Right lobe of liver (tissue), 6 donors: Measurements from ENCODE around the gene NR2E3. TPM values are rescaled to one million over a fixed set of nuclear protein-coding genes. Genes with fewer than 3 reads are reported as not detected.

Experiments used
- ATAC-seq, 4 donors: fragments of 200-7000 bp; cut with Tn5 transposase; one replicate each; pipeline ENCODE4 v1.9.1; 2020; ENCODE audit warnings: mild to moderate bottlenecking in 4 of 4, moderate library complexity in 4 of 4
- DNase-seq, 3 donors: peaks; one replicate each; pipeline ENCODE4 v3.0.0-alpha.2; 2020
- H3K27ac ChIP-seq, 3 donors: fragments of 200-600 bp; one replicate each; pipeline ENCODE4 v1.8.0; 2022
- H3K27me3 ChIP-seq, 2 donors: fragments of 200-600 bp; one replicate each; pipeline ENCODE4 v1.8.0; 2022
- H3K36me3 ChIP-seq, 4 donors: fragments of 200-600 bp; sonication (generic) in 1 of 4; one replicate each; pipeline versions ENCODE4 v1.5.1 to v1.8.0; 2017 to 2022; ENCODE audit warnings: control low read depth in 1 of 4
- H3K4me1 ChIP-seq, 4 donors: fragments of 200-600 bp; sonication (generic) in 1 of 4; one replicate each; pipeline versions ENCODE4 v1.5.1 to v1.8.0; 2017 to 2022; ENCODE audit warnings: control low read depth in 1 of 4
- H3K4me3 ChIP-seq, 3 donors: fragments of 200-600 bp; one replicate each; pipeline ENCODE4 v1.8.0; 2022
- H3K9me3 ChIP-seq, 4 donors: fragments of 200-600 bp; sonication (generic) in 1 of 4; one replicate each; pipeline versions ENCODE4 v1.5.1 to v1.8.0; 2017 to 2022; ENCODE audit warnings: control low read depth in 1 of 4
- CTCF ChIP-seq, 4 donors: fragments of 200-600 bp in 3 of 4; fragments of 450-650 bp in 1 of 4; IDR thresholded peaks; one replicate each; pipeline versions ENCODE4 v1.5.1 to v1.8.0; 2016 to 2022; ENCODE audit warnings: antibody characterized with exemption in 4 of 4, mild to moderate bottlenecking in 2 of 4
- POLR2A ChIP-seq: fragments of 450-650 bp; IDR thresholded peaks from one replicate; pipeline ENCODE4 v1.6.1; 2017; ENCODE audit warnings: antibody characterized with exemption, mild to moderate bottlenecking
- WGBS: methylation state at CpG from one replicate; pipeline ENCODE4 v1.1.6; 2018; ENCODE audit warnings: low coverage, low lambda C conversion rate; ENCODE audit not compliant: insufficient coverage; ENCODE audit errors: missing lambda C conversion rate; 5-methylcytosine and 5-hydroxymethylcytosine counted together
- intact Hi-C, 2 donors: fragments of 100-400 bp; cut with DNase I; formaldehyde crosslinking; loops; one replicate each; pipeline versions ENCODE4 v1.11.2 to v1.14.1; 2022
- total RNA-seq, 6 experiments: library from RNA; depleted of rRNA in 2 of 6; stranded (reverse); fragments of >200 nt in 2 of 6; fragmentation: NEBNext Ultra II Directional in 3 of 6; extraction: Animal tissue kit (Norgen Biotek cat#: 25700) in 3 of 6; gene quantifications; one replicate each; pipeline versions ENCODE4 v1.1.0 to v1.2.4, GENCODE V29; 2016 to 2023
- donor health status: DM: no; HTN: yes; CAD: no.
- donor health status: DM: no; HTN: no; CAD: no.
- donor health status: DM: no; HTN: no; CAD: no.
- donor health status: DM: no; HTN: yes; CAD: no.
- donor health status: DM: no; HTN: yes; CAD: no.

The NR2E3 gene
- total RNA-seq, 6 experiments from 2014 or later = 0.11 to 0.51 TPM; not detected in 4

DNA sequence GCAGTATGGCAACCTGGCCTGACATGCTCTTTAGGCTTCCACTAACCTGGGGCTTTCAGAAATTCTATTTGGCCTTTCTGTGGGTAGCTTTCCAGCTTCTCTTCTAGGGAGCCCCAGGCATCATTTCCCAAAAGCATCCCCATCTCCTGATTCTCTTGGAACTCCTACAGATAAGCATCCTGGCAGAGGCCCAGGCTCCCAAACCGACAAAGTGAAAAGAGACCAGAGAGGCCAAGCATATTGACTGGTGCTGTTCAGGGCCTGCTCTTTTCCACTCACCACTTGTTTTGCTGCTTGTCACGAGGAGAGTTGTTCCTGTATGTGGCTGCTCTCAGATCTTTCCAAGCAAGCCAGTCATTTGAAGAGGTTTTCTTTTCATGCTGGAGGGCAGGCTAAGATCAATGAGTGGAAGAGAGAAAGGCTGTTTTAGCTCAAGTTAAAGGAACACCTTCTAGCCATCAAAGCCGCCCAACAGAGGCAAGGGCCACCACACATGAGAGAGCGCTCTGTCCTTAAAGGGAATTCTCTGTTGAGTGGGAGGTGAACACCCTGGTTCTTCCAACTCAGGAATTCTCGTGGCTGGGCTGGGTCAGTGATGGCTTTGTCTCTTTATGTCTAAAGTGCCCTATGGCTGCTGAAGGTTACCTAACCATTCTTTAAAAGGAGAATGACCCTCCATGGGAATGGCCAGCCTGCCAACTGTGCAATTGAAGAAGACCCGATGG, 31.1 kb upstream of the NR2E3 start:
- Histone ChIP-seq H3K4me1 (peaks cover 0 to 10% (median 1%) of the 10 kb centered on the region in 4 donors), H3K9me3 (no peaks in the 10 kb centered on the region), H3K27ac (no peak overlapping the region), H3K4me3 (no peak overlapping the region), H3K36me3 (no peaks in the 10 kb centered on the region), H3K27me3 (no peaks in the 10 kb centered on the region)
- no peak for TF ChIP-seq POLR2A
- no peak for TF ChIP-seq CTCF (IDR thresholded peaks at IDR 0.05)
- WGBS = 85% methylated on average over 4 of the region's 6 CpGs
- DNase-seq = no peak
- ATAC-seq = no peak
- intact Hi-C loops = no loop called here

DNA sequence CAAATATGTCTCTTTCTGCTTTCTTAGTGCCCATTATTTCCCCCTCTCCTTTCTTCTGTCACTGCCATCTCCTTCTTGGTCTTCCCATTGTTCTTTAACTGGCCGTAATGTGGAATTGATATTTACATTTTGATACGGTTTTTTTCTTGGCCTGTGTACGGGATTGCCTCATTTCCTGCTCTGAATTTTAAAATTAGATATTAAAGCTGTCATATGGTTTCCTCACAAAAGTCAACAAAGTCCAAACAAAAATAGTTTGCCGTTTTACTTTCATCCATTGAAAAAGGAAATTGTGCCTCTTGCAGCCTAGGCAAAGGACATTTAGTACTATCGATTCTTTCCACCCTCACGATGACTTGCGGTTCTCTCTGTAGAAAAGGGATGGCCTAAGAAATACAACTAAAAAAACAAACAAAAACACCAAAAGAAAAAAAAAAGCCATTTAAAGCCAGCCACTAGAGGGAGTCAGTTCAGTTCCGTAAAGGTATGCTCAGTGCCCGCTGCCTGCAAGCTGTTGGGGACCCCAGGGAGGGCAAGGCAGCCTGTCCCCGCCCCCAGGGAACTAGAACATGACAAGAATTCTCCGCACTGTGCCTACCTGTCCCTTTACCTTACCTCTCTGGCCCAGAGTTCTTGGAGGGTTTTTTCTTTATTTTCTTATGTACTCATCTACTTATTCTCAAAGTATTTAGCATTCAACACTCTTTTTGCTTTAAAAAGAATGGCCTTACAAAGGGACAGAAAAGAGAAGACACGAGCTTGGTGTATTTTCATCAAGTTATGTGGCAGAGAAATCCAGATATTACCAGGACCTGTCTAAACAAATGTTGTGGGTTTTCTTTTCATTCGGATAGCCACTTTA, 30.0 kb upstream of the NR2E3 start:
- WGBS = 12% methylated on average over 13 of the region's 13 CpGs

DNA sequence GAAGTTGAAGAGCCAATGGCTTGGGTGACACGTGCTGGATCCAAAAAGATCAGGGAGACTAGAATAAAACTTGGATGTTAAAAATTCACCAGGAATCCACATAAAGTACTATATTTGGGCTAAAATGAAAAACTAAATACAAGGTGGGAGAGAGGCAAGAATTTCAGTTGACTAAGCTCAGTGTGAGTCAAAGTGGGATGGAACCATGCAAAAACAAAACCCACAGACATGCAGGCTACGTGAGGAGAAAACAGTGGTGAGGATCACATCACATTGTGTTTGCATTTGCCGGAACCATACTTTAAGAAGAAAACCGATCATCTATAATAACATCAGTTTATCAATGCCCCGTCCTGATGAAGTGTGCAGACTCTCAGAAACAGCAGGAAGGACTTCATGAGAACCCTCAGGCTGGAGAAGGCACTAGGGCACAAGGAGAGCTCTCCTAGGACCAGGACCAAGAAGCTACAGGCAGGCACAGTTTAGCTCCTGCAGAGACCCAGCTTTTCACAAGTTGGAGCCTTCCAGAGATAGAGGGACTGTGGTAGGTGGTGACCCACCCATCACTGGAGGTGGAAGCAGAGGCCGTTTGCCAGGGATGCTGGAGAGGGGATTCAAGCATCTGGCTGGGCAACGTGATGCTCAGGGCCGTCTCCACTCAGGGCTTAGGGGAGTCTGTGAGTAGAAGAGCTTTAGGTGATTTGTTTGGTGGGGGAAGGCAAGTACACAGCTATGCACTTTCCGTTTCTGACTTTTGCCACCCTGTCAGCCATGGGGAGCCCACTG, 29.0 kb upstream of the NR2E3 start:
- Histone ChIP-seq H3K27ac (no peak overlapping the region), H3K4me1 (peaks cover 0 to 10% (median 1%) of the 10 kb centered on the region in 4 donors), H3K4me3 (no peak overlapping the region), H3K36me3 (no peaks in the 10 kb centered on the region), H3K27me3 (no peaks in the 10 kb centered on the region), H3K9me3 (no peaks in the 10 kb centered on the region)
- DNase-seq (no peak), ATAC-seq (no peak)
- intact Hi-C loops = no loop called here
- no peak for TF ChIP-seq CTCF (IDR thresholded peaks at IDR 0.05)
- TF ChIP-seq POLR2A = no peak
- WGBS = 67% methylated on average over 8 of the region's 9 CpGs

More for the DNA sequence above, 30.0 kb upstream of the NR2E3 start:
- Histone ChIP-seq H3K4me3 (no peak overlapping the region), H3K27ac (no peak overlapping the region), H3K4me1 (peaks cover 0 to 10% (median 1%) of the 10 kb centered on the region in 4 donors), H3K9me3 (no peaks in the 10 kb centered on the region), H3K36me3 (no peaks in the 10 kb centered on the region), H3K27me3 (no peaks in the 10 kb centered on the region)
- intact Hi-C loops = no loop called here
- no peak for TF ChIP-seq POLR2A
- TF ChIP-seq CTCF (IDR thresholded peaks at IDR 0.05) = peak; percentile 55 to 80 (median 75)
- DNase-seq = no peak
- peak; percentile 61 to 82 (median 74) for ATAC-seq

DNA sequence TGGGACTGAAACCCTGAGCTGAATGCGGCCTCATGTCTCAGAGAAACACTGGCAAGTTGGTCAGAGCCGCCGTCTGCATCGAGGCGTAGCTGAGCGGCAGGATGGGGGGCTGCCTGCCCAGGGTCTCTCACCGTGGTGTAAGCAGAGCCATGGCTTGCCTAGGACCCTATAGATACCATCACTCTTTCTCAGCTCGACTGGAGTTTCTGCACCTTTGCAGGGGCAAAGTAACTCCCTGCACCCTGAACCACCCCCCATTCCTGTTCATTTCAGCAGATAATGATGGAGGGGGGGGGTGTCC, 28.4 kb upstream of the NR2E3 start:
- Histone ChIP-seq H3K4me3 (no peak overlapping the region), H3K36me3 (no peaks in the 10 kb centered on the region), H3K27ac (no peak overlapping the region), H3K4me1 (peaks cover 0 to 10% (median 1%) of the 10 kb centered on the region in 4 donors), H3K9me3 (no peaks in the 10 kb centered on the region), H3K27me3 (no peaks in the 10 kb centered on the region)
- no peak for TF ChIP-seq CTCF (IDR thresholded peaks at IDR 0.05)
- TF ChIP-seq POLR2A = no peak
- ATAC-seq (no peak), DNase-seq (no peak)
- intact Hi-C loops = no loop called here
- WGBS = 20% methylated on average over 1 of the region's 8 CpGs
